Right lobe of liver (tissue), 6 donors: ENCODE results near the gene PIM3. TPM values are rescaled to one million over a fixed set of nuclear protein-coding genes. Genes with fewer than 3 reads are reported as not detected.

Experiments used
- ATAC-seq, 4 donors: fragments of 200-7000 bp; cut with Tn5 transposase; one replicate each; pipeline ENCODE4 v1.9.1; 2020; ENCODE audit warnings: mild to moderate bottlenecking in 4 of 4, moderate library complexity in 4 of 4
- DNase-seq, 3 donors: peaks; one replicate each; pipeline ENCODE4 v3.0.0-alpha.2; 2020
- H3K27ac ChIP-seq, 3 donors: fragments of 200-600 bp; one replicate each; pipeline ENCODE4 v1.8.0; 2022
- H3K27me3 ChIP-seq, 2 donors: fragments of 200-600 bp; one replicate each; pipeline ENCODE4 v1.8.0; 2022
- H3K36me3 ChIP-seq, 4 donors: fragments of 200-600 bp; sonication (generic) in 1 of 4; one replicate each; pipeline versions ENCODE4 v1.5.1 to v1.8.0; 2017 to 2022; ENCODE audit warnings: control low read depth in 1 of 4
- H3K4me1 ChIP-seq, 4 donors: fragments of 200-600 bp; sonication (generic) in 1 of 4; one replicate each; pipeline versions ENCODE4 v1.5.1 to v1.8.0; 2017 to 2022; ENCODE audit warnings: control low read depth in 1 of 4
- H3K4me3 ChIP-seq, 3 donors: fragments of 200-600 bp; one replicate each; pipeline ENCODE4 v1.8.0; 2022
- H3K9me3 ChIP-seq, 4 donors: fragments of 200-600 bp; sonication (generic) in 1 of 4; one replicate each; pipeline versions ENCODE4 v1.5.1 to v1.8.0; 2017 to 2022; ENCODE audit warnings: control low read depth in 1 of 4
- POLR2A ChIP-seq: fragments of 450-650 bp; IDR thresholded peaks from one replicate; pipeline ENCODE4 v1.6.1; 2017; ENCODE audit warnings: antibody characterized with exemption, mild to moderate bottlenecking
- WGBS: methylation state at CpG from one replicate; pipeline ENCODE4 v1.1.6; 2018; ENCODE audit warnings: low coverage, low lambda C conversion rate; ENCODE audit not compliant: insufficient coverage; ENCODE audit errors: missing lambda C conversion rate; 5-methylcytosine and 5-hydroxymethylcytosine counted together
- intact Hi-C, 2 donors: fragments of 100-400 bp; cut with DNase I; formaldehyde crosslinking; loops; one replicate each; pipeline versions ENCODE4 v1.11.2 to v1.14.1; 2022
- microRNA-seq, 2 donors: library from miRNA; unstranded; fragments of <30 nt; microRNA quantifications; one replicate each; pipeline ENCODE4, GENCODE V29; 2019 to 2020
- small RNA-seq, 2 experiments: library from RNA; depleted of rRNA; stranded (forward); fragments of <200 nt; gene quantifications; one replicate each; pipeline ENCODE3, GENCODE V24; 2016
- total RNA-seq, 6 experiments: library from RNA; depleted of rRNA in 2 of 6; stranded (reverse); fragments of >200 nt in 2 of 6; fragmentation: NEBNext Ultra II Directional in 3 of 6; extraction: Animal tissue kit (Norgen Biotek cat#: 25700) in 3 of 6; gene quantifications; one replicate each; pipeline versions ENCODE4 v1.1.0 to v1.2.4, GENCODE V29; 2016 to 2023
- TF ChIP-seq, protein P1 (sequence below), 4 donors: fragments of 200-600 bp in 3 of 4; fragments of 450-650 bp in 1 of 4; IDR thresholded peaks; one replicate each; pipeline versions ENCODE4 v1.5.1 to v1.8.0; 2016 to 2022; ENCODE audit warnings: antibody characterized with exemption in 4 of 4, mild to moderate bottlenecking in 2 of 4
- donor health status: DM: no; HTN: yes; CAD: no.
- donor health status: DM: no; HTN: no; CAD: no.
- donor health status: DM: no; HTN: no; CAD: no.
- donor health status: DM: no; HTN: yes; CAD: no.
- donor health status: DM: no; HTN: yes; CAD: no.

PIM3 gene
- total RNA-seq, 6 experiments from 2014 or later = 26.7 to 64.4 (median 32.8) TPM

DNA sequence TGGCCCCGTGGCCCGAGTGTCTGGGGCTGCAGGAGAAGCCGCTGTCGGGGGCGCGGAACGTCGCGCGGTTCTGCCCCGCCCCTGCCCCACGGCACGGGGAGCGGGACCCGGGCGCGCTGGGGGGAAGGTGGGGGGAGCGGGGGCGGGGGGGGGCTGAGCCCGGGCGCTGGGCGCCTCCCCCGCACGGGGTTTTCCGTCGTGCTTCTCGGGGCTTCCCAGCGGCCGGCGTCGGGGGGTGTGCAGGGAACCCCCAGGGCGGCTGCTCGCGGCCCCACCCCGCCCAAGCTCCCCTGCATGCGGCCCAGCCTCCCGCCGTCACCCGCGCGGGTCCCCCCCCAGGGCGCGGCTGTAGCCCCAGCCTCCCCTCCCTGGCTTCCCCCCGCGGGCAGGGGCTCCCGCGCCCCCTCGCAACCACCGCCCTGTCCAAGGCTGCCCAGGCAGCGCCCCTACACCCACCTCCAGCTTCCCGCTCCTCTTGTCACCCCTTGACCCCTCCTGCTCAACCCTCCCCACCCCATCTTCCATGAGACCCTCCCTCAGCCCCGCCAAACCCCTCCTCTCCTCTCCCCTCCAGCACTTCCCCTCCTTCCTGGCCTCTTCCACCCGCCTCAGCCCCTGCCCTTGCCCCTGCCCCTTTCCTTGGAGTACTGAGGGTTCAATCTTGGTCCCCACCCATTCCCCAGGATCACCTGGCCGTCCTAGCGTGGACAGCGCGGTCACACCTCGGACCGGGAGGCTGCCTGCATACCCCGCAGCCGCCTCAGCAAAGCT lies 50.3 kb downstream of the PIM3 start:
- Histone ChIP-seq H3K4me1 (peaks cover 0 to 2% (median 0%) of the 10 kb centered on the region in 4 donors), H3K36me3 (no peaks in the 10 kb centered on the region), H3K9me3 (no peaks in the 10 kb centered on the region), H3K27me3 (peaks cover 0 to 24% of the 10 kb centered on the region in 2 donors), H3K27ac (no peak overlapping the region), H3K4me3 (no peak overlapping the region)
- TF ChIP-seq POLR2A = no peak
- TF ChIP-seq, protein P1, sequence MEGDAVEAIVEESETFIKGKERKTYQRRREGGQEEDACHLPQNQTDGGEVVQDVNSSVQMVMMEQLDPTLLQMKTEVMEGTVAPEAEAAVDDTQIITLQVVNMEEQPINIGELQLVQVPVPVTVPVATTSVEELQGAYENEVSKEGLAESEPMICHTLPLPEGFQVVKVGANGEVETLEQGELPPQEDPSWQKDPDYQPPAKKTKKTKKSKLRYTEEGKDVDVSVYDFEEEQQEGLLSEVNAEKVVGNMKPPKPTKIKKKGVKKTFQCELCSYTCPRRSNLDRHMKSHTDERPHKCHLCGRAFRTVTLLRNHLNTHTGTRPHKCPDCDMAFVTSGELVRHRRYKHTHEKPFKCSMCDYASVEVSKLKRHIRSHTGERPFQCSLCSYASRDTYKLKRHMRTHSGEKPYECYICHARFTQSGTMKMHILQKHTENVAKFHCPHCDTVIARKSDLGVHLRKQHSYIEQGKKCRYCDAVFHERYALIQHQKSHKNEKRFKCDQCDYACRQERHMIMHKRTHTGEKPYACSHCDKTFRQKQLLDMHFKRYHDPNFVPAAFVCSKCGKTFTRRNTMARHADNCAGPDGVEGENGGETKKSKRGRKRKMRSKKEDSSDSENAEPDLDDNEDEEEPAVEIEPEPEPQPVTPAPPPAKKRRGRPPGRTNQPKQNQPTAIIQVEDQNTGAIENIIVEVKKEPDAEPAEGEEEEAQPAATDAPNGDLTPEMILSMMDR (IDR thresholded peaks at IDR 0.05) = no peak
- intact Hi-C loops = no loop called here
- no peak for ATAC-seq
- 4% methylated on average over 11 of the region's 61 CpGs for WGBS
- DNase-seq = no peak

DNA sequence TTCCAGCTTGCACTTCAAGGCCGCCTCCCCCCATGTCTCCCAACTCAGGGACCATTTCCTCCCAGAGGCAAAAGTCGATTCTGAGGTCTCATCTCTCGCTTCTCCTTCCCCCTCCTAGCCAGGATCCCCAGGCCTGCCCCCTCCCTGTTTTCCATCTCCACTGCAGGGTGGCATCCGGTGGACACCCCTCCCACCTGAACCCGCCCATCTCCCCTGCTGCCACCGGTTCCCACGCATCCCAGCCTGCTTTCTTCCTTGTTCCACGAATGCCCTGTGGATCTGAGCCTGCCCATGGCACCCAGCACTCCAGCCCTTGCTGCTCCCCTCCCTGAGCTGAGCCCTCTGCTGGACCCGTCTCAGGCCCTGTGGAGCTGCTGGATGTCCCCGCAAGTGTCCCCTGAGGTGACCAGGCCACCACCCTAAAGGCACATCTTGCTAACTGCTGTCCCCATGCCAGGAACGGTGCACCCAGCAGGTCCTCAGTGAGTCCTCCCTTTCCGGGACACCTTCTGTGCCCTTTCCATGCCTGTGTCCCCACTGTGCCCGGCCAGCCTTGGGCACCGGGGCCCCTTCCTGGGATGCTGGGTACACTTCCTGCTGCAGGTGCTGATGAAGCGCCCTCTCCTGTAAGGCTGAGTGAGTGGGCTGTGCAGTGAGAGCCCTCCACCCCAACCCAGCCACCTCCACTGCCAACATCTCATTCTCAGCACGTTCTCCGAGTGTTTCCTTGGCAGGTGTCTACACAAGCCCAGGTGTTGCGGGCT lies 51.1 kb downstream of the PIM3 start:
- WGBS = 32% methylated on average over 10 of the region's 18 CpGs
- intact Hi-C loops = no loop called here
- ATAC-seq = no peak
- peaks cover 0 to 2% (median 0%) of the 10 kb centered on the region in 4 donors for H3K4me1 ChIP-seq
- H3K36me3 ChIP-seq = no peaks in the 10 kb centered on the region
- H3K27ac ChIP-seq = no peak overlapping the region
- H3K4me3 ChIP-seq = no peak overlapping the region
- peaks cover 0 to 24% of the 10 kb centered on the region in 2 donors for H3K27me3 ChIP-seq
- no peaks in the 10 kb centered on the region for H3K9me3 ChIP-seq
- DNase-seq = no peak
- TF ChIP-seq, protein P1 (IDR thresholded peaks at IDR 0.05) = no peak
- no peak for TF ChIP-seq POLR2A

DNA sequence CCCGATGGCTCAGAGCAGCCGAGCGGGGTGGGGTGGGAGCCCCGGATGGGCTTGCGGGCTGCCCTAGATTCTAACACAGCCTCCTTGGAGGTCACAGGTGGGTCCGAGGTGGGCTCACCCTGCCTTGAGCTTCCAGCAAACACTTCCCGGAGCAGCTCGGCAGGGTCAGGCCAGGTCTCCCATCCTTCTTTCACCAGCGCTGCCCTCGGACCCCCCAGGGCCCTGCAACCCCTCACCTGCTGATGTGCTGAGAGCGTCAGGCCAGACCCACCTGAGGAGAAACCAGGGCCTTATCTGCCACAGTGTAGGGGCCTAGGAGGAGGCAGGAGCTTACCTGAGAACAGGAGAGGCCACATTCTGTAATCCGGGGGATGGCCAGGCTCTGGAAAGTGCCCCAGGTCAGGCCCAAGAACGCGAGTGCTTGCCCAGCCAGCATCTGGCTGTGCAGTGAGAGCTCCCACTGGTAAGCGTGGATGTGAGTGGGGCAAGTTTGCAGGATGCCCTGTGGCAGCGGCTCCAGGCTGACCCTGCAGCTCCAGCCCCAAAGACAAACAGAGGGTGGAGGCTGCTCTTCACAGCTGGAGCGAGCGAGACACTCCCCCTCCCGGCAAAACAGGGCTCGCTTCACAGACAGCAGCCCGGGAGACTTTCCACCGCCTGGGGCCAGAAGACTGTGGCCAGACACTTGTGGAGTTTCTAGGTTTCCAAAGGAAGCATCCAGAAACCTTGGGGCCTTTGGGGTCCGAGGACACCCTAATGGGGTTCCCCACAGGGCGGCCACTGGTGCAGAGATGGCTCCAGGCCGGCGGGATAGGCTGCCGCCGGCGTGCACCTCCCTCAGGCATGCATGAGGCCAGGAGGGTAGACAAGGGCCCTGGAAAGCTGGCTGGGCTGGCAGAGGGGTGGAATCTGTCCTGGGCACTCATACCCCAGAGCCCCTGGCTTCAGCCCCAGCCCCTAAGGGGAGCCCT lies 51.9 kb downstream of the PIM3 start, which contains the start of gene IL17REL:
Gene IL17REL (minus strand): TSS at position 555 of the 971 bp plus-strand sequence. CDS start 119 bp downstream, at position 436.
- TF ChIP-seq, protein P1 (IDR thresholded peaks at IDR 0.05) = peak in 2 of 4 donors; percentile 6 to 14
- no peak for TF ChIP-seq POLR2A
- ATAC-seq (peak; percentile 7 to 65 (median 47)), DNase-seq (peak in 1 of 3 donors; percentile 29)
- Histone ChIP-seq H3K27me3 (peaks cover 0 to 24% of the 10 kb centered on the region in 2 donors), H3K4me3 (no peak within 1 kb of the TSS), H3K9me3 (no peaks in the 10 kb centered on the region), H3K4me1 (peaks cover 0 to 2% (median 0%) of the 10 kb centered on the region in 4 donors), H3K36me3 (no peaks in the 10 kb centered on the region), H3K27ac (no peak within 1 kb of the TSS)
- intact Hi-C loops = no loop called here
- 56% methylated on average over 5 of the region's 29 CpGs for WGBS

Small RNA genes lying within 50 kb of the gene (microRNA-seq; reads per million reads assigned to microRNA genes)
- 0.29 to 1.3 reads per million in 2 donors for gene MIR6821

Small RNA genes lying within 50 kb of the gene (small RNA-seq; reads per million reads assigned to genes)
- gene MIR6821 = 0 to 0.10 reads per million in 2 experiments

Other genes starting within 250 kb of the PIM3 start
- 10 to 100 TPM in 5 of 6 experiments, 1 to 10 TPM in 1; 9.3 to 17.8 (median 11.6) TPM for gene BRD1, start 132.9 kb upstream of the PIM3 start, total RNA-seq
- 1 to 10 TPM; 4.1 to 9.3 (median 5.2) TPM for gene ZBED4, start 106.9 kb upstream of the PIM3 start, total RNA-seq
- gene ALG12, start 42.3 kb upstream of the PIM3 start, total RNA-seq = 10 to 100 TPM; 15.1 to 19.0 (median 16.6) TPM
- 10 to 100 TPM; 26.0 to 56.4 (median 47.8) TPM for gene CRELD2, start 42.1 kb upstream of the PIM3 start, total RNA-seq
- not detected for gene IL17REL, start 52.0 kb downstream of the PIM3 start, total RNA-seq
- gene TTLL8, start 97.5 kb downstream of the PIM3 start, total RNA-seq = not detected
- gene MLC1, start 124.7 kb downstream of the PIM3 start, total RNA-seq = under 1 TPM in 2 of 6 experiments, not detected in 4; 0.60 to 0.68 TPM
- gene MOV10L1, start 129.2 kb downstream of the PIM3 start, total RNA-seq = under 1 TPM in 4 of 6 experiments, not detected in 2; 0.21 to 0.31 (median 0.24) TPM
- gene PANX2, start 210.0 kb downstream of the PIM3 start, total RNA-seq = 10 to 100 TPM in 1 of 6 experiments, 1 to 10 TPM in 5; 3.9 to 12.3 (median 7.2) TPM
- gene TRABD, start 225.1 kb downstream of the PIM3 start, total RNA-seq = 10 to 100 TPM; 18.9 to 30.2 (median 22.8) TPM
- gene SELENOO, start 240.2 kb downstream of the PIM3 start, total RNA-seq = 10 to 100 TPM; 51.1 to 67.8 (median 59.2) TPM